HPDE6-E6E7 (cell line): ENCODE measurements around the gene LRFN5.

Experiments used
- DNase-seq: peaks from one replicate; pipeline ENCODE4 v3.0.0; 2011; ENCODE audit warnings: missing footprints; ENCODE audit errors: extremely low spot score

Gene LRFN5

DNA sequence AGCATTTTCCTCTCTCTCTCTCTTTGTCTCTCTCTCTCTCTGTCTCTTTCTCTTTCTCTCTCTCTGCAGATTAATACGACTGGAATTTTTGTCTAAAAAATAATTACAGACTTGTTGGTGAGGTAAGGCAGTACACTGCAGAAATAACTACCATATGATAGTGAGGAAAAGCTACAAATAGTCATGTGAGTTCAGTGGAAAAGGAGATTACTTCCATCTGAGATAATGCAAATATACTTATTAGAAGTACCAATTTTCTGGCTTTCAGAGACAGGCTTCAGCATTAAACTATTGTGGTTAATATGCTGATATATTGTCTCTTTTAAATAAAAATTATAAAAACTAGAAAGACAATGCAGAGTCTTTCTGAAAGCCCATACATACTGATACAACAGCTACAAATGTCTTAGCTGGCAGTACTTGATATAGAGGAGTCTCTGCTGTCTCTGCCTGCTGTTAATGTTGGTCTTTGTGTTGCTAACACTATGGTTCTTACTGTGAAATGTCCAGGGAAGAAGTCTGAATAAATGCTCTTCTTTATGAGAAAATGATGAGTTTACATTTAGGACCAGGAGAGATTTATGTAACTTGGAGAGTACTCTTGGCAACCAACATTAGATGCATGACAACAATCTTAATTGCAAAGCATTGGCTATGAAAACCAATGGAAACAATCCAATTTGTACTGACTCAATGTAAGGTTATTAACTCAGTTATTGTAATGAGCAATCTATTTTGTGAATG is 167.0 kb downstream of the LRFN5 start:
- DNase-seq: no peak

DNA sequence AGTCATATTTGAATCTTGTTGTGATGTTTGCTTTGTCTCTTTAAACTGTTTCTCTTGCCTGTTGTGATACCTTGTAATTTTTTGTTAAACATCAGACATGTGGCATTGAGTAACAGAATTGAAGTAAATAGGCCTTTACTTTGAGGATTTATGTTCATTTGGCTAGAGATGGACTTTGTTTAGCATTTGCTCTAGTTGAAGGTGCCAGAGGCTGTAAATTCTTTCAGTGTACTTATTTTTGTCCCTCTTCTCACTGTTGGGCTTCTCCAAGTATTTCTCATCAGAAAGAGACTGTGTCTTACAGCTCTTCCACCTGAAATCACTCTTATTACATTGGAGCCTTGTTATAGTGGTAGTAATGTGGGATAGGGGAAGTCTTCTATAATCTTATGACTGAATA is 175.8 kb downstream of the LRFN5 start:
- DNase-seq: no peak

DNA sequence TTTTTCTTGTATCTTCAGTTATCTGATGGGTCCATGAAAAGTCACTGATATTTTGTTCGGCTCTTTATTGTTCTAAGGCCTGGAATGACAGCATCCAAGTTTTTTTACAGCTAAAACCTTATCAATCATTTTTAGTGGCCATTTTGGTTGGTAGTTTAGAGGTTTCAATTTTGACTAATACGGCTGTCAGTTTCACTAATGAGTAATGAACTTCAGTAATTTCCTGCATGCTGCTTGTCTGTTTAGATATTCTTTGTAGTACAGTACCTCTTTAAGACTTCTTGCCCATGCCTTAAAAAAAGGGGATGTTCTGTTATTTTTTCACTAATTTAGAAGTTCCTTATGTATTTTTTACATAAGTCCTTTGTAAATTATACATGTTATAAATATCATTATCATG is 176.7 kb downstream of the LRFN5 start:
- DNase-seq: no peak

DNA sequence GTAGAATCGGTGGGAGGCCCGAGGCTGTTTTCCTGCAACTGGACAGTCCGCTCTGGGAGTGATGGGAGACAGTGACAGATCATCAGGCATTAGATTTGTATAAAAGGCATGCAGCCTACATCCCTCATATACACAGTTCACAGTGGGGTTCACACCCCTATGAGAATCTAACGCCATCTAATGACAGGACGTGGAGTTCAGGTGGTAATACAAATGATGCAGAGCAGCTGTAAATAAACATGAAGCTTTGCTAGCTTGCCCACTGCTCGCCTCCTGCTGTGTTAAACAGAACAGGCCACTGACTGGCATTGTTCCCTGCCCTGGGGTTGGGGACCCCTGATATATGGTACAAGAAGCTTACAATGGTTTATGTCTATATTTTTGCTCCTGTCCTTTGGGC is 179.0 kb downstream of the LRFN5 start:
- no peak for DNase-seq

DNA sequence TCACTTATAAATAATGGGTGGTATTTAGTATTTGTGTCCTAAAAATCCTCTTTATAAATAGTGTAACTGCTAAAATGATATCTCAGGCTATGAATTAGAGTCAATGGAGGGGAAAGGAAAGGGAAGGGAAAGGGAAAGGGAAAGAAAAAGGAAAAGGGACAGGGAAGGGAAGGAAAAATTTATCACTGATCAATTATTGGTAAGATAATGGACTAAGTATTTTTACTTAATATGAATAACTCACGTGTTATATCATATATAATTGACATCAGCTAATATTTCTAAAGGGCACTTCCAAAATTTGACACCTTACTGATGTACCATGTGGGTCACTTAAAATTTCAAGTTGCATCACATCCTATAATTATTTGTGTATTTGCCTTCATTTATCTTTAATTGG is 193.1 kb downstream of the LRFN5 start:
- DNase-seq: no peak

DNA sequence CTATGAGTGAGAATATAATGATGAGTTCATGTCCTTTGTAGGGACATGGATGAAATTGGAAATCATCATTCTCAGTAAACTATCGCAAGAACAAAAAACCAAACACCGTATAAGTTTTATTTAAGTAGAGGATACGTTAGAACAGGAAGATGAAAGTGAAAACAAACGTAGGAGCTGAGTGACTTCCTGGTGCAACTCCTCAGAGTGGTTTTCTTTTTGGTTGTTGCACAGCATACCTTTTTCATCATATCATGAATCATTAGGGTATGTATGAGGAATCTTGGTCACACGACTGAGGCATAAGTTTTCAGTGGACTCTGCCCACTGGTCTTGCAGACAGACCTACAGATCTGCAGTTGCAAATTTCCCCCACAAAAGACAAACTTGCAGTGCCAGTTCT is 199.0 kb downstream of the LRFN5 start:
- DNase-seq: no peak

DNA sequence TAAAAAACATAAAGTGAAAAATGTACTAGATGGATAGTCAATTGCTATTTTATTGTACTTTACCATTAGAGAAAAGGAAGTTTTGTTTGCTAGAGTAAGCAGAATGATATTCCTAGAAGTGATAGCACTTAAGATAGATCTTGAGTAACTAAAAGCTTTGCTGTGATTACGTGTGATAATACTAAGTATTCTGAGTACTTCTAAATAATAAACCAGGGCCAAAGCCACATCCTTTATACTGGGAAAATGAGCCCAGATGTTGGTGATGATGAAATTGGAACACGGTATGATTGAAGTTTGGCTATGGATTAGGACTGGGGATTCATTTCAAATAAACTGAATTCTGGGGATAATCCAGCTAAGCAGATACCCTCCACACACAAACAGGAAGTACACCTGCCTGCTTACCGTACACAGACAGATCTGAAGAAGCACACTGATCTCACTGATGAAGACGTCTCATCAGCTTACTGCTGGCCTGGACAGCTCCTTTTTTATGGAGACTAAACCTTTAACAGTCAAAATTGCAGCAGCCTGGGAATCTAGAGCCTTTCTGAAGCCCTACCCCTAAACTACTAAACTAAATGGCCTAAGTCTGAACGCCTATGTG is 199.8 kb downstream of the LRFN5 start:
- DNase-seq: no peak

DNA sequence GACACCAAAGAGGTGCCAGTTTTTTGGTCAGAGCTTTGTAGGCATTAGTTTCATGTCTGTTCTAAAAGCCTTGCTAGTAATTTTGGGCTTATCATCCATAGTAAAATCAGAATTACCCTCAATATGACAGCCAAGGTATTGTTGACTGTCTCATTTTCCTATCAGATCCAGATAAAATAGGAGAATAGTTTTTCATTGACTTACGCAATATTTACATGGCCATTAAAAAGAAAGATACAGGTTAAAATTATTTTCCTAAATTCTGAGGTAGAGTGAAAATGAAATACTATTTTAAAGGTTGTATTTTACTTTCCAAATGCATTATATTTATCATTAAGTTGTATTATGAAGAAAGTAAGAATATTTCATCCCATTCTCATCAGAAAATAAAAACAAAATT is 203.7 kb downstream of the LRFN5 start:
- DNase-seq: no peak

DNA sequence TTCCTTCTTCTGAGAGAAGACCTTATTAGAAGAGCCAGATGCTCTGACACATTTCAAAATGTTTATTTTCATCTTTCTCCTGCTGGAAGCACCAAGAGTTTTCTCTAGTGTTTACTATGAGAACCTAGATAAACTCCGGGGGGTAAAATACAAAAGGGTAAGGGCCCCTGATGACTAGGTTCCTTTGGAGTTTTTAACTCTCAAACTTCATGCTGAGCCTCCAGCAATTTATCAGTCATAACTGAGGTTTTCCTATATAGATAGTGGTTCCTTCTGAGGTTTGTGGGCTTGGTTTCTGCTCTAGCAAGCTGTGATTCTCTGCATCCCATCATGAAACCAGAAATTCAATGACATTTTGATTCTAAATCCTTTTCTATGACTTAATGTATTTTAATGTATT is 210.9 kb downstream of the LRFN5 start:
- DNase-seq: no peak

DNA sequence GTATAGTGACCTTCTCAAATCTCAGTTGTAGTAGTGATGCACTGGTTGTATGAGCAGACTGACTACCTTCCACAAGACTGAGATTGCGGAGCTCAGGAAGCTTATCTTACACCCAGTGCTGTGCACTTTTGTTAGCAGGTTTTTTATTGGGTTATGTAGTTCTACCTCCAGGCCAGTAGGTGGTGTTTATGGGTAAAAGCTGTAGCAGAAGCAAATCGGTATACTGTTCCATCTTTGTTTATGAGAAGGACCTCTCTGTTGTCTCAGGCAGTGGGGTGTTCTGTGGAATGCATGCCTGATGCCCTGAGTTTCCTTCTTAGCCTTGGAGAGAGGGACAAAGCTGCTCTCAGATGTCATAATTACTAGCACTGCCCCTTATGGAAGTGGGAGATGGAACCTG is 217.8 kb downstream of the LRFN5 start:
- DNase-seq: no peak

DNA sequence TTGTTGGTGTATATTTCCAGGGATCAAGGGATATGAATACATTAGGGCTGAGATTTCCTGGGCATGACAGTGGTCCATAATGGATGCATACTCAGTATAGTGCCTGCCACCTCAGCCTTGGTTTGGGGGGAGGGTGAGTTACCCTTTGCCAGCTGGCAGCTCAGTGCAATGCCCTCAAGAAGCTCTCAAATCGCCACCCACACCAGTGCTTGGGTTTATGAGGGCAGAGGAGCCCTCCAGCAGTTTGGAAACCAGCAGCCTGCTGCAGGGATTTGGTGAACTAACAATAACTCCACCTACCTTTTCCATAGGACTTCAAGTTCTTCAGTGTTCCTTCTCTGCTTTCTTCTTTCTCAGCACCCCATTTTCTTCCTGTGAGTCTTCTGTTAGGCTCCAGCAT is 218.9 kb downstream of the LRFN5 start:
- no peak for DNase-seq

DNA sequence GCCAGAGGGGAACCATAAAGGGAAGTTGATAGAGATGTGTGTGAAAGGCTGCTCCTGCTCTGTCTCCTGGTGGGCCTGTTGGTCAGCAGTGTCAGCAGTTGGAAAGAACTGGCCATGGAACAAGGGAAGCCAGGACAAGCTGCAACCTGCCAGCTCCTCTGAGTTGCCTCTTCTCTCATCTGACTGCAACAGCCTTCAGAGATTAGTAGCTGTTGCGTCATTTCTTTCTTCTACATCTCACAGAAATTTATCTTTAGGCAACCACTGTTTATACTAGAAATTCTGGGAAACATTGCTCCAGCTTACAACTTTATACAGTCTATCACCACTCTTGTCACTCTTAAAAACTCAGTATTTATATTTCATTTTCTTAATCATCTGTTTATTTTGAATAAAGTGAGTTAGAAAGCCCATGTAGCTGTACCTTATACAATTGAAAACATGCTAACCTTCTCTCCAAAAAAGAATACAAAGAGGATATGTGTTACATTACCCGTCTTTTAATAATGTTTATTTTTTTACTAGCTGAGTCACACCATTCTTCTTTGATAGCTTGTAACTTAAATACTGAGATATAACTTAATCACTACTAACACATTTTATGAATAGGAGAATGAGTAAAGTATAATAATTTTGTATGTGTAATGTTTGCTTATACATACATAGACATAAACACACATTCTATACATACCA is 224.2 kb downstream of the LRFN5 start:
- DNase-seq: peak; percentile 49

DNA sequence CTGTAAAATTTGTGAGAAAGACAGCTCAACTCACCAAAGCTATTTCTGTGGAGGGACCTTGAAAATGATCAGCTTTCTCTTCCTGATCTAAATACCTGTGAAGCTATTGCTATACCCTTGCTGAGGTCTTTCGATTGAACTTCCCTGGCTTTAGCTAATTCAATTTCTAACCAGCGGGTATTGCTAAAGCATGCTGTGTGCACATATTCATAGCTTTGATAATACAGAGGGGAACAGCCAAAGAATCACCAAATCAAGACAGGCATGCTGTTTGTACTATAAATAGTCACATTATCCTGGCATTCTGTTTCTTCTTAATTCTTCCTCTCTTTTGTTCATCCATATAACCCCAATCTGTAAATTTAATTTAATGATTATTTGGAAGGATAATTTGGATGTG is 233.0 kb downstream of the LRFN5 start:
- DNase-seq: no peak

DNA sequence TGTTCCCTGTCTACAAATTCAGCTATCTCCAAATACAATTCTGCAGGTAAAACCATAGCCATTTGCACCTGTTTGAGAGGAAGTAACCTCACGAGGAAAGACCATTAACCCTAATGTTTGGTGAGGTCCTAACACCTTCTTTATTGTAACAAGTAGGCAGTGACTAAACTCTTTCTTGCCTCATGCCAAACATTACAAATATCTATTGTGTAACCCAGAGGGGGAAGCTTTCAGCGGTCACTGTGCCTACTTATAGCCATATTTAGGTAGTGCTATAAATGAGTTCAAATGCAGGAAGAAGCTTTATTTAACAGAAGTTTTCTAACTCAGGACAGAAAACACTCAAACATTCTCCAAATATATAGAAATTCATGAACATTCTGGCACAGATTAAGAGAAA is 252.7 kb downstream of the LRFN5 start:
- no peak for DNase-seq

DNA sequence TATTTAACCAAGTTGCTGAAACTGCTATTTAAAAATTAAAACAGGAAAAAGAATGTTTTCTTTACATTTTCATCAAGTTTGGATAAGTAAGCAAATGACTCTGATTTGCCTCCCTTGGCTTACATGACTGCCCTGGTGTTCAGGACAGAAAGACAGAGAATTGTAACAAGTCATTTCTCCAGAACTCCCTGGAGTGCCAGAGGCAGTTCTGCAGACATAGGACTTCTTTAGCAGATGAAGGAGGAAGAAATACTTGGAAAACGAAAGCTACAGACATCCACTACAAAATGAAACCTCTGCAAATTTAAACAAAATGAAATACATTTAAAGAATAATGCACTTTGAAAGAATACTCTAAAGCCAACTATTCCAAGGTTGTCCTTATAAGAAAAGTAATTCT is 253.9 kb downstream of the LRFN5 start:
- no peak for DNase-seq

DNA sequence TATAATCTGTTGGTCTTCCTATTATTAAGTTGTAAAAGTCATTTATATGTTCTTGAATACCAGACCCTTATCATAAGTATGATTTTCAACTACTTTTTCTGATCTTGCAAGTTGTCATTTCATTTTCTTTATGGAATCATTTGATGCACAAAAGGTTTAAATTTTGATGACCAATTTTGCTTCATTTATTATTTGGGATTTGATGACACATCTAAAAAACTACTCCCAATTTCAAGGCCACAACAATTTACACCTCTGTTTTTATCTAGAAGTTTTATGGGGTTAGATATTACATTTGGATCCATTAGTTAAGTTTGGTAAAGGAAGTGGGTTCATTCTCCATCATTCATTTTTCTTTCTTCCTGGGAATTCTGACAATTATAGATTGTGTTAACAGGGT is 259.2 kb downstream of the LRFN5 start:
- no peak for DNase-seq

DNA sequence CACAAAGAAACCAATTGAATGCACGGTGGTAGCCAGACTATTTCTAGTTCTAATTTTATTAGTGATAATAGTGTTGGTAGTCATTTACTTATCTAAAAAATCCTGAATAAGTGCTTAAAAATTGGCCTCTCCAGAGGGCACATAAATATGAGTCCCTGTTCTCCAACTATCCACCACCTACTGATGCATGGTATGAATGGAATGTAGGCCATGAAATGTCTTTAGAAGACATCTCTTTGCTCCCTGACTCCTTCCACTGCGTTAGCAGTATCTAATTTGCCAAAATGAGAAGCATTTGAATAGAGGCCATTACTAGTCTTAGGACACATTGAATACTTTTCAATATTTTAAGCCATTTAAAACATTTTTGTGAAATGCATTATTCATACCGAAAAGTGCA is 261.7 kb downstream of the LRFN5 start:
- DNase-seq: no peak

DNA sequence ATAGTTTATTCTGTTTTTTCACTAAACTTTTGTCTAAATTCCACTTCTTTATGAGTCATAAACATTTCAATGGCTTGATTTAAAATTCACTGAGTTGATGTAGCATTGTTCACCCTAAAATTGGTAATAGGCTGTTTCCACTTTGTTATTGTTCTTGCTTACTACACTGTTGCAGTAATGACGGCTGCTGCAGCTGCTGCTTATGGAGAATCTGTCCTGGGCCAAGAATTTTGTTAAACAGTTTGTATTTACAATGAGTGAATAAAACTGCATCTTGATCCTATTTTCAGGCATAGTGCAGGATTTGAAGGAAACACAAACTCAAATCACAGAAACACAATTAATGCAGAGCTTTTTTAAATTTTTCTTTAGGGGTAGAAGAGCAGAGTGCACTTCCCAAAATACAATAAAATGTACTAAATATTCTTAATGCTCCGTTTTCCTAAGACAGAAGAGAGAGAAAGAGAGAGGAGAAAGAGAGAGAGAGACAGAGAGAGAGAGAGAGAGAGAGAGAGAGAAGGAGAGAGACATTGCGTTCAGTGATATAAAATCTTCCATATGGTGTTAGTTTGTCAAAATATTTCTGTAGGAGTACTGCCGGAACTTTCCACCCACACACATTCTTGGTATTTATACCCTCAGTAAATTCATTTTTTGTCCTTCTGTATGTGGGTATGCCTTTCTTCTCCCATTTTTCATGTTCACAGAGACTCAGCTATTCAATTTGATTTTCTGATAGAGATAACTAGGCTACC is 266.4 kb downstream of the LRFN5 start:
- DNase-seq: no peak

DNA sequence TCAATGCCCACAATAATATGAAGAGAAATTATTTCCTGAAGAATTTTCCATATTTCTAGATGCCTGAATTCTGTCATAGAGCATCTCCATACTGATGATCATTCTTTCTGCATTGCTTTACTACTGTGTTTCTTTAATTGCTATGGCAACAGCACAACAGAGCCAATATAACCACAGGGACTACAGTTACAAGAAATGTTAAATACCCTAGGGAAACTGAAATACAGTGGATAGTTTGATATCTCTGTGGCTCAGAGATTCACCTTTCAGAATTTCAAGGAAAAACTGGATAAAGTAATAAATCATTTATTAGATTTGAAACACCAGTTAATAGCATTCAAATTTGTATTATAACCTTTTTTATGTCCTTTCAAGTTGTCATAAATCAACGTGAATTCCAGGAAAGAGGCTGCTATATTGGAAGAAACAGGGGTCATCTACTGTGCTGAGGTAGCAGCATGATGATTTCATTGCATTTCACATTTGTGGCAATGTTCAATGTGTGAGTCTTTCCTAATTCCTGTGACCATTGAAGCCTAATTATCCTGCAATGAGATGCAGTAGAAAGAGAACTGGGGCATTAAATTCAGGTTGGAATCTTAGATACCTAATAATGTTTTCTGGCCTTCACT is 267.1 kb downstream of the LRFN5 start:
- DNase-seq: no peak

DNA sequence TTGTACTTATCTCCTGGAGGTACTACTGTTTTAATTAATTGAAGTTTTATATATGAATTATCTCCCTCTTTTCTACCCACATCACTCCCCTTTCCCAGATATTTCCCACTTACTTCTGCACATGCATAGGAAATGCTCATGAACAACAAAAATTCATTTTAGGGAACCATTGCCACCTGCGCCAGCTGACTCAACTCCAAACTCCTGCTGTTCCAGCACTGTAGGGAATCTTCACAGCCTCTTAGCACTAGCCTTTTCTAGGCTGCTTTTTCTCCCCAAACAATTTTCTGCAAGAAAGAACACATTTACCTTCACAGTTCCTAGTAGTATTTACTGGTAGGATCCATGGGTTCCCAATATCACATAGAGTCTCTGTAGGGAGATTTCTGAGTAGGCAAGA is 268.4 kb downstream of the LRFN5 start:
- no peak for DNase-seq

DNA sequence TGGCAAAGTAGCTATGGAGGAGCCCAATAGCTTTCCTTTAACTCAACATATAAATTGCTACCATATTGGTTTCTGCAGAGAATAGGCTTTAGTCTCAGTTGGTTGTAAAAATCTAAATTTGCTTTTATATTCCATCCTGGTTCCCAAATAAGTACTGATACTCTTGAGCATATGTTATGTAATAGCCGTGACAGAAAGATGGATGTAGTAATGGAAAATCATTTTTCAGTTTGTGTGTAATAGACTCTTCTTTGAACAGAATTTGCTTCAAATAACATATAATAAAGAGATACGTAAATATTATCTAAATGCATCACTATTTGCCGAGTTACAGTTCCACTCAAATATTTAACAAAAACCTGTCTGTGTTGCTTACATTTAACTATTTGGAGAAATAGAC is 271.6 kb downstream of the LRFN5 start:
- DNase-seq: no peak

DNA sequence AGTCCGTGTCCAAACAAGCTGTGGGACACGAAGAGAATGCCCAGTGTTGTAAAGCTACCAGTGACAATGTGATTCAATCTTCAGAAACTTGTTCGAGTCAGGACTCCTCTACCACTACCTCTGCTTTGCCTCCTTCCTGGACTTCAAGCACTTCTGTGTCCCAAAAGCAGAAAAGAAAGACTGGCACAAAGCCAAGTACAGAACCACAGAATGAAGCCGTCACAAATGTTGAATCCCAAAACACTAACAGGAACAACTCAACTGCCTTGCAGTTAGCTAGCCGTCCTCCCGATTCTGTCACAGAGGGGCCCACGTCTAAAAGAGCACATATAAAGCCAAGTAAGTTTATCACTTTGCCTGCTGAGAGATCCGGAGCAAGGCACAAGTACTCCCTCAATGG is 284.9 kb downstream of the LRFN5 start:
- no peak for DNase-seq
